Endothelial cell of umbilical vein (primary cell): ENCODE results near the gene CIZ1. TPM values are rescaled to one million over a fixed set of nuclear protein-coding genes. Genes with fewer than 3 reads are reported as not detected.

Experiments used
- BruUV-seq: library from RNA; stranded (reverse); fragments of 400-500 nt; replicated peaks from 2 replicates; lab custom pipeline; 2021; lab: Mats Ljungman, UMichigan
- CTCF ChIA-PET: fragments of 300-600, 350-600 bp; sonication (Branson Sonifier 250); formaldehyde crosslinking; loops from one replicate; lab custom pipeline; 2021; ENCODE audit warnings: antibody characterized with exemption, inconsistent platforms; lab: Charles Lee
- POLR2A ChIA-PET: fragments of 300-600, 350-600 bp; sonication (Branson Sonifier 250); formaldehyde crosslinking; loops from one replicate; lab custom pipeline; 2021; ENCODE audit warnings: antibody characterized with exemption, inconsistent platforms; lab: Charles Lee
- DNase-seq: peaks from one replicate; pipeline ENCODE4 v3.0.0-alpha.2; 2011; ENCODE audit warnings: low read depth, low spot score
- FAIRE-seq: peaks from 2 replicates; lab custom pipeline; 2011; peaks lifted over from hg19 to GRCh38; lab: Jason Lieb, UNC
- H2AFZ ChIP-seq: 2 replicates; pipeline ENCODE4 v1.6.0; 2012; ENCODE audit warnings: low read depth, low read length, control low read depth, inconsistent platforms
- H3K27ac ChIP-seq: 2 replicates; pipeline ENCODE4 v1.5.1; 2011; ENCODE audit warnings: low read depth, mild to moderate bottlenecking, control low read depth, low read length, moderate library complexity; ENCODE audit not compliant: insufficient read depth
- H3K27me3 ChIP-seq, 2 experiments: 2 replicates each; pipeline versions ENCODE4 v1.6.0 to v1.6.1; 2011; ENCODE audit warnings: low read length in 2 of 2, mixed read lengths in 1 of 2; ENCODE audit not compliant: control insufficient read depth in 2 of 2, insufficient read depth in 2 of 2
- H3K36me3 ChIP-seq, 2 experiments: 2 replicates in 1 of 2; 3 replicates in 1 of 2; pipeline ENCODE4 v1.5.1; 2011; ENCODE audit warnings: low read length in 2 of 2, mild to moderate bottlenecking in 1 of 2, moderate library complexity in 1 of 2; ENCODE audit not compliant: control insufficient read depth in 2 of 2, insufficient read depth in 2 of 2; ENCODE audit errors: extremely low read depth in 1 of 2
- H3K4me1 ChIP-seq: 3 replicates; pipeline ENCODE4 v1.5.1; 2011; ENCODE audit warnings: mild to moderate bottlenecking, low read length; ENCODE audit not compliant: control insufficient read depth, insufficient read depth; ENCODE audit errors: extremely low read depth
- H3K4me2 ChIP-seq: 2 replicates; pipeline ENCODE4 v1.6.1; 2011; ENCODE audit warnings: low read length, control low read depth, mixed read lengths; ENCODE audit not compliant: insufficient read depth
- H3K4me3 ChIP-seq, 3 experiments: fragments of 200-600 bp in 1 of 3; sonication (generic), shearing (Covaris generic) in 1 of 3; replicated peaks in 1 of 3; 2 replicates each; pipeline ENCODE4 v1.5.1; 2011 to 2016; ENCODE audit warnings: control low read depth in 3 of 3, low read length in 3 of 3, mild to moderate bottlenecking in 2 of 3, inconsistent platforms in 1 of 3, low read depth in 1 of 3, moderate library complexity in 1 of 3; ENCODE audit not compliant: insufficient read depth in 1 of 3
- H3K79me2 ChIP-seq: 2 replicates; pipeline ENCODE4 v1.6.0; 2012; ENCODE audit warnings: low read length, inconsistent platforms; ENCODE audit not compliant: control insufficient read depth, insufficient read depth
- H3K9ac ChIP-seq: replicated peaks from 2 replicates; pipeline ENCODE3; 2011; ENCODE audit warnings: low read length, control low read depth; ENCODE audit not compliant: insufficient read depth; ENCODE audit errors: extremely low read depth
- H3K9me1 ChIP-seq: replicated peaks from 3 replicates; pipeline ENCODE4 v1.6.0; 2011; ENCODE audit warnings: mild to moderate bottlenecking, low read length; ENCODE audit not compliant: control insufficient read depth, insufficient read depth; ENCODE audit errors: extremely low read depth
- H3K9me3 ChIP-seq: replicated peaks from 2 replicates; pipeline ENCODE4 v1.5.1; 2012; ENCODE audit warnings: low read length, inconsistent platforms; ENCODE audit not compliant: control insufficient read depth, insufficient read depth
- H4K20me1 ChIP-seq: replicated peaks from 2 replicates; pipeline ENCODE3; 2011; ENCODE audit warnings: mild to moderate bottlenecking, low read length; ENCODE audit not compliant: control insufficient read depth, insufficient read depth; ENCODE audit errors: extremely low read depth
- EZH2 ChIP-seq: IDR thresholded peaks from 2 replicates; pipeline ENCODE4 v1.6.1; 2012; ENCODE audit warnings: borderline replicate concordance, low read depth, mild to moderate bottlenecking, moderate library complexity, low read length, inconsistent platforms; ENCODE audit not compliant: severe bottlenecking
- FOS ChIP-seq: IDR thresholded peaks from 2 replicates; pipeline ENCODE4 v1.6.1; 2011; ENCODE audit warnings: mild to moderate bottlenecking, low read length, moderate library complexity, borderline replicate concordance; ENCODE audit not compliant: insufficient read depth
- GATA2 ChIP-seq: IDR thresholded peaks from 2 replicates; pipeline ENCODE4 v1.7.0; 2011; ENCODE audit warnings: low read depth, mild to moderate bottlenecking, moderate library complexity, mixed read lengths, low read length; ENCODE audit not compliant: insufficient read length, insufficient read depth
- JUN ChIP-seq: IDR thresholded peaks from 2 replicates; pipeline ENCODE4 v1.6.1; 2011; ENCODE audit warnings: borderline replicate concordance, low read depth; ENCODE audit not compliant: insufficient read length, insufficient read depth
- MYC ChIP-seq: IDR thresholded peaks from one replicate; pipeline ENCODE4 v1.6.1; 2011; ENCODE audit warnings: mild to moderate bottlenecking, low read depth, low read length
- POLR2A ChIP-seq: IDR thresholded peaks from 2 replicates; pipeline ENCODE4 v1.6.1; 2012; ENCODE audit warnings: low read depth, mild to moderate bottlenecking, control low read depth, low read length
- POLR2AphosphoS5 ChIP-seq: IDR thresholded peaks from 2 replicates; pipeline ENCODE4 v1.6.1; 2012; ENCODE audit warnings: low read depth, mild to moderate bottlenecking, control low read depth, low read length, moderate library complexity; ENCODE audit not compliant: insufficient read depth
- dilution Hi-C: fragments of 300-500 bp; cut with MboI; formaldehyde crosslinking; loops from one replicate; pipeline ENCODE4 v1.15.0; 2019; ENCODE audit warnings: low sequenced_read_pairs; ENCODE audit not compliant: extremely low pct_ligation_motif_present
- intact Hi-C: fragments of 100-400 bp; cut with micrococcal nuclease; formaldehyde crosslinking; loops from one replicate; pipeline ENCODE4 v1.10.0; 2022
- polyA plus RNA-seq, 4 experiments: library from polyadenylated mRNA; depleted of rRNA in 3 of 4; stranded (reverse) in 3 of 4; unstranded in 1 of 4; fragments of >200 nt; gene quantifications; 2 replicates each; pipeline versions ENCODE4 v1.2.1 to v1.2.3, GENCODE V29; 2011 to 2012; ENCODE audit warnings: missing spikeins in 1 of 4
- total RNA-seq: library from RNA; stranded (reverse); gene quantifications from 2 replicates; pipeline ENCODE4 v1.2.3, GENCODE V29; 2021
- TF ChIP-seq, protein P1 (sequence below): IDR thresholded peaks from 2 replicates; pipeline ENCODE4 v1.6.1; 2011; ENCODE audit not compliant: insufficient read depth, insufficient read length
- TF ChIP-seq, protein P2 (sequence below), 2 donors: IDR thresholded peaks; 1 replicate in 1 of 2; 2 replicates in 1 of 2; pipeline ENCODE4 v1.5.1; 2011; ENCODE audit warnings: low read length in 2 of 2, mild to moderate bottlenecking in 2 of 2, moderate library complexity in 2 of 2, control low read depth in 1 of 2, inconsistent platforms in 1 of 2, low read depth in 1 of 2; ENCODE audit not compliant: insufficient read depth in 1 of 2; ENCODE audit errors: extremely low read depth in 1 of 2

CIZ1 gene
- total and polyA plus RNA-seq, 2 donors (not counting 3 experiments of a cell fraction or from before 2014, with no cell fraction given), result 88.3 to 150 TPM

DNA sequence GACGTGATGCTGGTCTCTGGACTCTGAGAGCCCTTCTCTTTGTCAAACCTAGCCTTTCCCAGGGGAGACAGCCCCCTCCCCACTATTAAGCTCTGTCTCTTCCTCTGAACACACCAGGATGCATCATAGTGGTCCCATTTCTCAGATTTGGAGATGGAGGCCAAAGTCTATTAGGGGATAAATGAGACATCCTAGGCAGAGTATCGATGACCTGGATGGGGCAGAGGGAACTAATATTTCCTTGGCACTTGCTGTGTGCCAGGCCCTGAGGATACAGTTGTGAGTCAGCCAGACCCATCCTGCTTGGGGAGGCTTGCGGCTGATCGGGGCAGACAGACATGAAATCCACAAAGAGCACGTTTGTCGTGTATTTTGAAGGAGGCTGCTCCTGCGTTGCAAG lies 17.0 kb upstream of the CIZ1 start:
- FAIRE-seq, result no peak
- dilution Hi-C loops, result no loop called here
- POLR2A ChIA-PET, result no interaction called here

More for the DNA sequence above, 17.0 kb upstream of the CIZ1 start:
- no peaks in the 10 kb centered on the region for H3K36me3 ChIP-seq
- peaks cover 3% of the 10 kb centered on the region for H3K4me1 ChIP-seq
- no peaks in the 10 kb centered on the region for H4K20me1 ChIP-seq
- CTCF ChIA-PET, result interaction anchor here (2.3 kb wide), 1 partner anchor 8 kb away, joined by 10 read pairs; no protein-coding TSS in a partner anchor
- H3K27ac ChIP-seq, result no peak overlapping the region
- no peak overlapping the region for H3K4me2 ChIP-seq
- H3K27me3 ChIP-seq, result peaks cover 18 to 21% of the 10 kb centered on the region in 2 experiments
- H3K79me2 ChIP-seq, result no peaks in the 10 kb centered on the region
- no peak overlapping the region for H3K4me3 ChIP-seq
- BruUV-seq, result no TSS peak
- no peak for DNase-seq
- no peak overlapping the region for H2AFZ ChIP-seq
- no peaks in the 10 kb centered on the region for H3K9me1 ChIP-seq
- intact Hi-C loops, result no loop called here
- TF ChIP-seq, protein P1, sequence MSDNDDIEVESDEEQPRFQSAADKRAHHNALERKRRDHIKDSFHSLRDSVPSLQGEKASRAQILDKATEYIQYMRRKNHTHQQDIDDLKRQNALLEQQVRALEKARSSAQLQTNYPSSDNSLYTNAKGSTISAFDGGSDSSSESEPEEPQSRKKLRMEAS, result no peak
- TF ChIP-seq, protein P2, sequence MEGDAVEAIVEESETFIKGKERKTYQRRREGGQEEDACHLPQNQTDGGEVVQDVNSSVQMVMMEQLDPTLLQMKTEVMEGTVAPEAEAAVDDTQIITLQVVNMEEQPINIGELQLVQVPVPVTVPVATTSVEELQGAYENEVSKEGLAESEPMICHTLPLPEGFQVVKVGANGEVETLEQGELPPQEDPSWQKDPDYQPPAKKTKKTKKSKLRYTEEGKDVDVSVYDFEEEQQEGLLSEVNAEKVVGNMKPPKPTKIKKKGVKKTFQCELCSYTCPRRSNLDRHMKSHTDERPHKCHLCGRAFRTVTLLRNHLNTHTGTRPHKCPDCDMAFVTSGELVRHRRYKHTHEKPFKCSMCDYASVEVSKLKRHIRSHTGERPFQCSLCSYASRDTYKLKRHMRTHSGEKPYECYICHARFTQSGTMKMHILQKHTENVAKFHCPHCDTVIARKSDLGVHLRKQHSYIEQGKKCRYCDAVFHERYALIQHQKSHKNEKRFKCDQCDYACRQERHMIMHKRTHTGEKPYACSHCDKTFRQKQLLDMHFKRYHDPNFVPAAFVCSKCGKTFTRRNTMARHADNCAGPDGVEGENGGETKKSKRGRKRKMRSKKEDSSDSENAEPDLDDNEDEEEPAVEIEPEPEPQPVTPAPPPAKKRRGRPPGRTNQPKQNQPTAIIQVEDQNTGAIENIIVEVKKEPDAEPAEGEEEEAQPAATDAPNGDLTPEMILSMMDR (IDR thresholded peaks at IDR 0.05; ENCODE audit: extremely low read depth in 1 of 2, insufficient read depth in 1 of 2, low read depth in 1 of 2, low read length in 2 of 2), result no peak
- TF ChIP-seq FOS, result no peak
- no peak for TF ChIP-seq MYC
- TF ChIP-seq GATA2, result no peak
- TF ChIP-seq POLR2AphosphoS5, result no peak
- no peak for TF ChIP-seq POLR2A
- no peak for TF ChIP-seq EZH2
- no peak for TF ChIP-seq JUN
- no peak overlapping the region for H3K9ac ChIP-seq
- H3K9me3 ChIP-seq, result no peaks in the 10 kb centered on the region
